PC-9 (cell line): ENCODE data around the gene BUD31. TPM values are rescaled to one million over a fixed set of nuclear protein-coding genes. Genes with fewer than 3 reads are reported as not detected.

Source experiments
- BruUV-seq: library from RNA; stranded (reverse); fragments of 400-500 nt; replicated peaks from 2 replicates; lab custom pipeline; 2021; lab: Mats Ljungman, UMichigan
- CTCF ChIA-PET: fragments of 300-600 bp; sonication (Branson Sonifier 250); formaldehyde crosslinking; loops from one replicate; lab custom pipeline; 2022; ENCODE audit warnings: antibody characterized with exemption; lab: Charles Lee
- POLR2A ChIA-PET: fragments of 300-600 bp; sonication (Branson Sonifier 250); formaldehyde crosslinking; loops from one replicate; lab custom pipeline; 2022; ENCODE audit warnings: antibody characterized with exemption; ENCODE audit not compliant: unreplicated experiment; lab: Charles Lee
- DNase-seq, 2 experiments: peaks; one replicate each; pipeline versions ENCODE4 v3.0.0 to v3.0.0-alpha.2; 2015 to 2022; ENCODE audit warnings: mixed read lengths in 1 of 2
- H2AFZ ChIP-seq: fragments of 200-600 bp; sonication (generic); 2 replicates; pipeline ENCODE4 v1.8.1; 2017; ENCODE audit warnings: antibody characterized with exemption
- H3F3A ChIP-seq: fragments of 200-600 bp; sonication (generic); 2 replicates; pipeline ENCODE4 v1.8.1; 2017; ENCODE audit warnings: antibody characterized with exemption, mild to moderate bottlenecking, low read depth; ENCODE audit not compliant: insufficient read depth
- H3K27ac ChIP-seq: fragments of 200-600 bp; sonication (generic); 2 replicates; pipeline ENCODE4 v1.6.1; 2016; ENCODE audit warnings: mixed run types
- H3K27me3 ChIP-seq: fragments of 200-600 bp; sonication (generic); 2 replicates; pipeline ENCODE4 v1.6.1; 2016; ENCODE audit warnings: low read depth, mixed run types; ENCODE audit not compliant: insufficient read depth
- H3K36me3 ChIP-seq: fragments of 200-600 bp; sonication (generic); 2 replicates; pipeline ENCODE4 v1.6.1; 2016; ENCODE audit warnings: low read depth, mixed run types
- H3K4me1 ChIP-seq: fragments of 200-600 bp; sonication (generic); replicated peaks from 2 replicates; pipeline ENCODE4 v1.6.1; 2016; ENCODE audit warnings: mixed run types; ENCODE audit not compliant: insufficient read depth
- H3K4me2 ChIP-seq: fragments of 200-600 bp; sonication (generic); 2 replicates; pipeline ENCODE4 v1.6.1; 2017; ENCODE audit warnings: mixed run types
- H3K4me3 ChIP-seq: fragments of 200-600 bp; sonication (generic); 2 replicates; pipeline ENCODE4 v1.6.1; 2016; ENCODE audit warnings: mixed run types
- H3K79me2 ChIP-seq: fragments of 200-600 bp; sonication (generic); 2 replicates; pipeline ENCODE4 v1.6.1; 2017; ENCODE audit warnings: low read depth, mixed run types
- H3K9me2 ChIP-seq: fragments of 200-600 bp; sonication (generic); 2 replicates; pipeline ENCODE4 v1.8.1; 2017; ENCODE audit warnings: mild to moderate bottlenecking; ENCODE audit not compliant: insufficient read depth
- H3K9me3 ChIP-seq: fragments of 200-600 bp; sonication (generic); 2 replicates; pipeline ENCODE4 v1.8.1; 2016; ENCODE audit warnings: low read depth; ENCODE audit not compliant: insufficient read depth
- H4K20me1 ChIP-seq: fragments of 200-600 bp; sonication (generic); 2 replicates; pipeline ENCODE4 v1.8.1; 2017; ENCODE audit not compliant: insufficient read depth
- EZH2 ChIP-seq: fragments of 200-600 bp; sonication (generic); IDR thresholded peaks from 2 replicates; pipeline ENCODE4 v1.8.0; 2017; ENCODE audit warnings: antibody characterized with exemption, low read depth
- intact Hi-C: fragments of 100-400 bp; cut with micrococcal nuclease; formaldehyde crosslinking; loops from one replicate; pipeline ENCODE4 v1.10.0; 2022; ENCODE audit not compliant: unreplicated experiment
- total RNA-seq: library from RNA; stranded (reverse); gene quantifications from 2 replicates; pipeline ENCODE4 v1.2.3, GENCODE V29; 2021
- TF ChIP-seq, protein P1 (sequence below): fragments of 200-600 bp; sonication (generic); conservative IDR thresholded peaks from 2 replicates; pipeline ENCODE4 v1.6.1; 2017; ENCODE audit warnings: mixed run types, antibody characterized with exemption, mild to moderate bottlenecking, moderate library complexity

BUD31 gene
- total RNA-seq, 1 experiment from 2014 or later: 167 TPM

DNA sequence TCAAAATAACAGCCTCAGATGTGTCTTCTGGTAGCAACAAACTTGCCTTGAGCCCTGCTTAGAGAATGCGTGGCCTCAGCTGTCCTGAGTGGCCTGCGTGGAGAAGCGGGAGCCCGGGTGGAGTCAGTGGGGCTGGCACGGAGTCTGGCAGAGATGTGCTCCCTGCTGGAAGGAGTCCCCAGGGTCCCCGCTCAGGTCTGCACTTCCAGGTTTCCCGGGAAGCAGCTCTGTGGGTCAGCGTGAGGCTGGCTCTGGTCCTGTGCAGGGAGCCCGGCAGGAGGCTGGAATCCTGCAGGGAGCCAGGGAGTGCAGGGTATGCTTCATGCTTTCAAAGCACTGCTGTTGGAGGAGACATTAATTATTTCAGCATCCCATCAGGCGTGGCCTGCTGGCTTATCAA lies 40.1 kb downstream of the BUD31 start:
- H4K20me1 ChIP-seq: 0 out of 2 replicates have a peak, but pooled peaks cover 7% of the 10 kb centered on the region
- H3F3A ChIP-seq: no peaks in the 10 kb centered on the region; the same call in 1 of the 2 replicates
- no peaks in the 10 kb centered on the region for H3K9me3 ChIP-seq
- ChIA-PET CTCF (no interaction called here), POLR2A (no interaction called here)
- no peak for DNase-seq
- no peaks in the 10 kb centered on the region for H3K27me3 ChIP-seq
- H3K4me1 ChIP-seq: no peaks in the 10 kb centered on the region
- H3K36me3 ChIP-seq: peaks cover 10% of the 10 kb centered on the region
- H3K79me2 ChIP-seq: no peaks in the 10 kb centered on the region
- intact Hi-C loops: no loop called here
- no TSS peak for BruUV-seq
- H3K9me2 ChIP-seq: no peaks in the 10 kb centered on the region
- no peak overlapping the region for H2AFZ ChIP-seq
- no peak for TF ChIP-seq EZH2
- TF ChIP-seq, protein P1, sequence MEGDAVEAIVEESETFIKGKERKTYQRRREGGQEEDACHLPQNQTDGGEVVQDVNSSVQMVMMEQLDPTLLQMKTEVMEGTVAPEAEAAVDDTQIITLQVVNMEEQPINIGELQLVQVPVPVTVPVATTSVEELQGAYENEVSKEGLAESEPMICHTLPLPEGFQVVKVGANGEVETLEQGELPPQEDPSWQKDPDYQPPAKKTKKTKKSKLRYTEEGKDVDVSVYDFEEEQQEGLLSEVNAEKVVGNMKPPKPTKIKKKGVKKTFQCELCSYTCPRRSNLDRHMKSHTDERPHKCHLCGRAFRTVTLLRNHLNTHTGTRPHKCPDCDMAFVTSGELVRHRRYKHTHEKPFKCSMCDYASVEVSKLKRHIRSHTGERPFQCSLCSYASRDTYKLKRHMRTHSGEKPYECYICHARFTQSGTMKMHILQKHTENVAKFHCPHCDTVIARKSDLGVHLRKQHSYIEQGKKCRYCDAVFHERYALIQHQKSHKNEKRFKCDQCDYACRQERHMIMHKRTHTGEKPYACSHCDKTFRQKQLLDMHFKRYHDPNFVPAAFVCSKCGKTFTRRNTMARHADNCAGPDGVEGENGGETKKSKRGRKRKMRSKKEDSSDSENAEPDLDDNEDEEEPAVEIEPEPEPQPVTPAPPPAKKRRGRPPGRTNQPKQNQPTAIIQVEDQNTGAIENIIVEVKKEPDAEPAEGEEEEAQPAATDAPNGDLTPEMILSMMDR: no peak
- H3K27ac ChIP-seq: no peak overlapping the region
- no peak overlapping the region for H3K4me2 ChIP-seq
- H3K4me3 ChIP-seq: no peak overlapping the region

DNA sequence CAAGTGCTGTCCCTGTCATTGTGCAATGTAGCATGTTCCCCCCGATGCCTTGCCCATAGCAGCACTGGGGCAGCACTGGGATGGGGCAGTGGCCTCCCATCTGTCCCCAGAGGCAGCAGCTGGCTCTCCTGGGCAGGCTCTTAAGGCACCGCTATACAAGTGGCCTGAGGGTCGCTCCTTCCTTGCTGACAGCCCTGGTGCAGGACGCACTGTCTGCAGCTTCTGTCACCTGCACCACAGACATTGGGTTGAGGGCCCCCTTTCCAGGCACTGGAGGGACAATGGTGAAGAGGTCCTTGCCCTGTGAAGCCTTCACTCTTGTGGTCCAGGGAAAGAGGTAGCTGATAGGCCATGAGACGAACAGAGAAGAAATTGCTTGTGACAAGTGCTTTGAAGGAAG lies 40.6 kb downstream of the BUD31 start:
- Histone ChIP-seq H3K9me3 (no peaks in the 10 kb centered on the region), H4K20me1 (0 out of 2 replicates have a peak, but pooled peaks cover 7% of the 10 kb centered on the region), H3K36me3 (peaks cover 10% of the 10 kb centered on the region), H3K4me2 (no peak overlapping the region), H3K9me2 (no peaks in the 10 kb centered on the region), H3K27ac (no peak overlapping the region), H3F3A (no peaks in the 10 kb centered on the region; the same call in 1 of the 2 replicates), H2AFZ (no peak overlapping the region), H3K79me2 (no peaks in the 10 kb centered on the region), H3K4me3 (no peak overlapping the region), H3K27me3 (no peaks in the 10 kb centered on the region), H3K4me1 (no peaks in the 10 kb centered on the region)
- CTCF ChIA-PET: no interaction called here
- BruUV-seq: no TSS peak
- POLR2A ChIA-PET: no interaction called here
- DNase-seq: no peak
- intact Hi-C loops: no loop called here
- TF ChIP-seq EZH2: no peak
- TF ChIP-seq, protein P1: no peak

DNA sequence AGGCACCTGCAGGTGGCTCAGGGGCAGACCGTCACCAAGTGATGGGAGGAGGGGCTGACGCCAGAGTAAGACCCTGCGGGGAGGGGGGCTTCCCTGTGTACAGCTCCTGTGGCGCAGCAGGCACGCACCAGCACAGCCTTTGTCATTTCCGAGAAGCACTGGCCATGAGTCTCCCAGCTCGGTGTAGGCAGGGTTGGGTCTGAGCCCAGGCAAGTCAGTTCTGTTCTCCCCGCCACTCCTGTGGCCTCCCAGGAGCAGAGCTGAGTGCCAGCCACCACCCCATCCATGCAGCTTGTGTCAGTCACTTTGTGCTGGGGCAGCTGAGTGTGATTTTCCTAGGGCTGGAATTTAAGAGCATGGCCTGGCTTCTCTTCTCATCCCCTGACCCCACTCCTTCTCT lies 43.2 kb downstream of the BUD31 start:
- CTCF ChIA-PET: no interaction called here
- BruUV-seq: no TSS peak

More for the DNA sequence above, 43.2 kb downstream of the BUD31 start:
- no peak for TF ChIP-seq EZH2
- TF ChIP-seq, protein P1: no peak
- Histone ChIP-seq H3K27me3 (no peaks in the 10 kb centered on the region), H4K20me1 (peaks cover 14% of the 10 kb centered on the region; the same call in 1 of the 2 replicates), H3F3A (no peaks in the 10 kb centered on the region; the same call in 1 of the 2 replicates), H3K4me2 (no peak overlapping the region), H3K4me3 (no peak overlapping the region), H2AFZ (no peak overlapping the region), H3K4me1 (no peaks in the 10 kb centered on the region), H3K79me2 (no peaks in the 10 kb centered on the region), H3K9me2 (no peaks in the 10 kb centered on the region), H3K27ac (no peak overlapping the region), H3K36me3 (peaks cover 10% of the 10 kb centered on the region), H3K9me3 (no peaks in the 10 kb centered on the region)
- intact Hi-C loops: no loop called here
- DNase-seq: no peak
- POLR2A ChIA-PET: no interaction called here
